BE2C (cell line): ENCODE data around the gene LGALS3BP.
A peak's percentile ranks its signal among the peaks of the same experiment; 100 is the strongest.

Source experiments
- DNase-seq: peaks from one replicate; pipeline ENCODE4 v3.0.0-alpha.2; 2020
- H3K27me3 ChIP-seq: fragments of 250-450 bp; sonication (Bioruptor Pico); 2 replicates; pipeline ENCODE4 v1.5.1; 2020; ENCODE audit warnings: mild to moderate bottlenecking
- H3K36me3 ChIP-seq: fragments of 250-450 bp; sonication (Bioruptor Pico); 2 replicates; pipeline ENCODE4 v1.5.1; 2020; ENCODE audit warnings: mild to moderate bottlenecking
- H3K4me1 ChIP-seq: fragments of 250-450 bp; sonication (Bioruptor Pico); 2 replicates; pipeline ENCODE4 v1.5.1; 2020
- H3K4me3 ChIP-seq: 2 replicates; pipeline ENCODE4 v1.5.1; 2011; ENCODE audit warnings: low read depth, low read length
- H3K9me3 ChIP-seq: fragments of 250-450 bp; sonication (Bioruptor Pico); 2 replicates; pipeline ENCODE4 v1.5.1; 2020
- CTCF ChIP-seq: IDR thresholded peaks from 2 replicates; pipeline ENCODE4 v1.5.1; 2012; ENCODE audit warnings: mild to moderate bottlenecking, low read depth, low read length

Gene LGALS3BP

GRCh38 chr17:78996781-78997201 lies 17.1 kb upstream of the LGALS3BP start:
- H3K4me1 ChIP-seq = peaks cover 5% of the 10 kb centered on the region; the same call in 1 of the 2 replicates
- no peak overlapping the region for H3K4me3 ChIP-seq
- no peaks in the 10 kb centered on the region for H3K9me3 ChIP-seq
- H3K27me3 ChIP-seq = no peaks in the 10 kb centered on the region
- no peak for DNase-seq
- no peak for TF ChIP-seq CTCF
- H3K36me3 ChIP-seq = peaks cover 35% of the 10 kb centered on the region

DNA sequence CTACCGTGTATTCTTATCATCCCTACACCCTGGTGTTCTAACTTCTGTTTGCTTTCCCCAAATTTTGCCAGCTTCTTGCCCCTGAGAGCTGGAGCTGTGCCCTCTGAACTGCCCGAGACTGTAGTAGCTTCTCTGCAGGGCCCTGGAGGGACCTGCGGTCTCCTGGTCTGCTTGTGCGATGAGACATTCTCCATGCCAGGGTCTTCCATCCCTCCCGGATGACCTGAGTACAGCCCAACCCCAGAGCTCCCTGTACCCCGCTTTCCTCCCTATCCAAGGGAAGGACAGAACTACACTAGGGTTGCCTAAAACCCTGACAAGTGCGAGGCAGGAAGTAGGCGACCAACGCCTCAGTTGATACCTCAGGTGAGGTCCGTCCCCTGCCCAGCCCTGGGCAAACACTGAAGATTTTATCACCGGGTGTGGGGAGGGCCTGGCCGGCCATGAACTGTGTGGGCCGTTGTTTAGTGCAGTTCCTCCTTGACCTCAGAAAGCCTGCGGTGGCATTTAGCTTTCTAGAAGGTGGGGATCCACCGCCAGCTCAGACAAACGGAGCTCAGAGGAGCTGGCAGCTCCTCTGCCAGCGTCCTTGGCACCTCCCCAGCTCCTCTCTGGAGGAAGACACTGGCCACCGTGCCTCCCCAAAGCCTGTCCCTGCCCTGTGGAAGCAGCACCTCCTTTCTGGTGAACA lies 16.2 kb upstream of the LGALS3BP start:
- TF ChIP-seq CTCF = no peak
- Histone ChIP-seq H3K4me1 (peaks cover 5% of the 10 kb centered on the region; the same call in 1 of the 2 replicates), H3K27me3 (no peaks in the 10 kb centered on the region), H3K36me3 (peaks cover 35% of the 10 kb centered on the region), H3K4me3 (no peak overlapping the region), H3K9me3 (no peaks in the 10 kb centered on the region)
- DNase-seq = no peak

DNA sequence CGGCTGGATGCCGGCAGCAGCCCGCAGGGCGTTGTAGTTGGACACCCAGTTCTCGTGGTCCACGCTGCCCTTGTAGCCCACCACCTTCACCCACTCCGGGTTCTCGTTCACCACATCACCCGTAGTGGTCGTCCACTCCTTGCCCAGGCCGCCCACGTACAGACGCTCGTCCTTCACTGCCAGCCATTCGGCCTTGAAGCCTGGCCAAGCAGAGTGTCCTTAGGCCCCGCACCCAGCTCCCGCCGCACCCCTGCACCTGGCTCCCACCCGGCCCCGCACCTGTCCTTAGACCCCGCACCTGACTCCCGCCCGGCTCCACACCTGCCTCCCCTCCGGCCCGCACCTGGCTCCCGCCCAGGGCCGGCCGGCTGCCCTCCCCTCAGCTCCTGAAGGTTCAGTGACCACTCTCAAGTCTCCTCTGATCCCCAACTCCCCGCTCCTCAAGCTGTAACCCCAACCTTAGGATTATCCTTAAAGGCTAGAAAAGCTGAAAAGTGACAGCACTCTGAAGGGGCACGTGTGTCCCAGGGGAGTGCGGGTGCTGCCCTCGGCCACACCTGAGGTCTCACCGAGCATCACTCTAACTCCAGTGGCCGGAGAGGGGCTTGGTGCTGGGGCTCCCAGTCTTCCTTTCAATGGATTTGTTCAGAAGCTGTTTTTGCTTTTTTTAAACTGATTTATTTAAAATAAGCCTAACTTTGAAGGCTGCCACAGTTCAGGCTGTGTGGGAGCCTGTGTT lies 15.5 kb upstream of the LGALS3BP start:
- no peak for TF ChIP-seq CTCF
- DNase-seq = no peak
- no peaks in the 10 kb centered on the region for H3K27me3 ChIP-seq
- peaks cover 39% of the 10 kb centered on the region for H3K36me3 ChIP-seq
- H3K9me3 ChIP-seq = no peaks in the 10 kb centered on the region
- no peak overlapping the region for H3K4me3 ChIP-seq
- peaks cover 5% of the 10 kb centered on the region; the same call in 1 of the 2 replicates for H3K4me1 ChIP-seq

GRCh38 chr17:78993981-78994671 lies 14.4 kb upstream of the LGALS3BP start:
- TF ChIP-seq CTCF = no peak
- peaks cover 5% of the 10 kb centered on the region; the same call in 1 of the 2 replicates for H3K4me1 ChIP-seq
- H3K36me3 ChIP-seq = peaks cover 34% of the 10 kb centered on the region
- no peak for DNase-seq
- H3K27me3 ChIP-seq = no peaks in the 10 kb centered on the region
- no peaks in the 10 kb centered on the region for H3K9me3 ChIP-seq
- no peak overlapping the region for H3K4me3 ChIP-seq

GRCh38 chr17:78993241-78993956 lies 13.7 kb upstream of the LGALS3BP start:
- Histone ChIP-seq H3K36me3 (peaks cover 34% of the 10 kb centered on the region), H3K4me3 (no peak overlapping the region), H3K4me1 (no peaks in the 10 kb centered on the region; the same call in 1 of the 2 replicates), H3K9me3 (no peaks in the 10 kb centered on the region; the same call in 1 of the 2 replicates), H3K27me3 (no peaks in the 10 kb centered on the region)
- TF ChIP-seq CTCF = peak; percentile 84
- DNase-seq = peak; percentile 79
